WI38 (cell line): ENCODE measurements around the gene BFSP2.
"Not testable (repeated sequence)": the region's sequence is repeated elsewhere in the genome, so short reads cannot be mapped to it uniquely, and the experiment has no call there.

Experiments
- H3K4me3 ChIP-seq: 2 replicates; pipeline ENCODE4 v1.5.1; 2011; ENCODE audit warnings: low read depth, mild to moderate bottlenecking, control low read depth, low read length
- TF ChIP-seq, protein P1 (sequence below): IDR thresholded peaks from 2 replicates; pipeline ENCODE4 v1.5.1; 2012; ENCODE audit warnings: low read depth, mild to moderate bottlenecking, control low read depth, low read length

The BFSP2 gene

DNA sequence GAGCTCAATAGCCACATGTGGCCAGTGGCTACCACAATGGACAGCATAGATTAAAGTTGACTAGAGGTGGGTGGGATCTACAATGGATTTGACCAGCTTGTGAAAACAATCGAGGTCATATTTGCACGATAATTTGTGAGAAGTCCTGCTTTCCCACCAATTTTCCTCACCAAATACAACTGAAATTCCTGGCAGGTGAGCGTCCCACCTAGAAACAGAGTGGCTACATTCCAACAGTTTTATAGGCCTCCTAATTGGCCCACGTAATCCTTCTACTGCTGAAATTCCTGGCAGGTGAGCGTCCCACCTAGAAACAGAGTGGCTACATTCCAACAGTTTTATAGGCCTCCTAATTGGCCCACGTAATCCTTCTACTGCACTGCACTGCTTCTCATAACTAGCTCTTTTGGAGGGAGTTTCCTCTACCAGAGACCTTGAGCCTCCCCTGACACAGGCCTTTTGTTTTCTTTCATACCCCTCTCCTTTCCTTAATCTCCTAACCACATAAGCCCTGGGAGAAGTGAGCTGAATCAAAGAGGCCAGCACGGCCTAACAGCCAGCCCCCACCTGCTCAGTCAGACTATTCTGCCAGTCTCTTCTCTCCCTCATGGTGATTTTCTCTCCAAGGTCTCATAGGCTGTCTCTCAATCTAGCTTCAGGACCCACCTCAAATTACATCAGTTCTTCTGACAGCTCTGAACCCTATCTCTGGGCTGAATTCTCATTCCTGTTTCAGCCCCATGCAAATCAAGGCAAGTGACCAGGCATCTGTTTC, 80.2 kb downstream of the BFSP2 start:
- TF ChIP-seq, protein P1, sequence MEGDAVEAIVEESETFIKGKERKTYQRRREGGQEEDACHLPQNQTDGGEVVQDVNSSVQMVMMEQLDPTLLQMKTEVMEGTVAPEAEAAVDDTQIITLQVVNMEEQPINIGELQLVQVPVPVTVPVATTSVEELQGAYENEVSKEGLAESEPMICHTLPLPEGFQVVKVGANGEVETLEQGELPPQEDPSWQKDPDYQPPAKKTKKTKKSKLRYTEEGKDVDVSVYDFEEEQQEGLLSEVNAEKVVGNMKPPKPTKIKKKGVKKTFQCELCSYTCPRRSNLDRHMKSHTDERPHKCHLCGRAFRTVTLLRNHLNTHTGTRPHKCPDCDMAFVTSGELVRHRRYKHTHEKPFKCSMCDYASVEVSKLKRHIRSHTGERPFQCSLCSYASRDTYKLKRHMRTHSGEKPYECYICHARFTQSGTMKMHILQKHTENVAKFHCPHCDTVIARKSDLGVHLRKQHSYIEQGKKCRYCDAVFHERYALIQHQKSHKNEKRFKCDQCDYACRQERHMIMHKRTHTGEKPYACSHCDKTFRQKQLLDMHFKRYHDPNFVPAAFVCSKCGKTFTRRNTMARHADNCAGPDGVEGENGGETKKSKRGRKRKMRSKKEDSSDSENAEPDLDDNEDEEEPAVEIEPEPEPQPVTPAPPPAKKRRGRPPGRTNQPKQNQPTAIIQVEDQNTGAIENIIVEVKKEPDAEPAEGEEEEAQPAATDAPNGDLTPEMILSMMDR = no peak
- H3K4me3 ChIP-seq = no peak overlapping the region

DNA sequence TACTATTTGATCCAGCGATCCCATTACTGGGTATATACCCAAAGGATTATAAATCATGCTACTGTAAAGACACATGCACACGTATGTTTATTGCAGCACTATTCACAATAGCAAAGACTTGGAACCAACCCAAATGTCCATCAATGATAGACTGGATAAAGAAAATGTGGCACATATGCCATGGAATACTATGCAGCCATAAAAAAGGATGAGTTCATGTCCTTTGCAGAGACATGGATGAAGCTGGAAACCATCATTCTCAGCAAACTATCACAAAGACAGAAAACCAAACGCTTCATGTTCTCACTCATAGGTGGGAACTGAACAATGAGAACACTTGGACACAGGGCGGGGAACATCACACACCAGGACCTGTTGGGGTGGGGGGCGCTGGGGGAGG, 82.6 kb downstream of the BFSP2 start:
- not testable (repeated sequence) for H3K4me3 ChIP-seq

DNA sequence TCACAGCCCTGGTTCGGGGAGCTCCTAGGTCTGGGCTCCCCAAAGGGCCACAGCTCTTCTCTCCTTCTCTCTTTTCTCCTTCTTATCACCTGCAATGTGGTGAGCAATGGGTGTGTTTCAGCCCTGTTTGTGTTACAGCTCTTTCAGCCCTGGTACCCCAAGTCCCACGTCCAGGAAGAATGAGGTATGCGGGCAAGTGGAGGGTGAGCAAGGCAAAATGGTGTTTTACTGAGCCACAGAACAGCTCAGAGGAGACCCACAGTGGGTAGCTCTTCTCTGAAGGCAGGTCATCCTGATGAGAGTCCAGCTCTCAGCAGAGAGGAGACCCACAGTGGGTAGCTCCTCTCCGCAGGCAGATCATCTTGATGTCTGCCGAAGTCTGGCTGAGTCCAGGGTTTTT, 86.8 kb downstream of the BFSP2 start:
- H3K4me3 ChIP-seq = no peak overlapping the region
- TF ChIP-seq, protein P1 = no peak

DNA sequence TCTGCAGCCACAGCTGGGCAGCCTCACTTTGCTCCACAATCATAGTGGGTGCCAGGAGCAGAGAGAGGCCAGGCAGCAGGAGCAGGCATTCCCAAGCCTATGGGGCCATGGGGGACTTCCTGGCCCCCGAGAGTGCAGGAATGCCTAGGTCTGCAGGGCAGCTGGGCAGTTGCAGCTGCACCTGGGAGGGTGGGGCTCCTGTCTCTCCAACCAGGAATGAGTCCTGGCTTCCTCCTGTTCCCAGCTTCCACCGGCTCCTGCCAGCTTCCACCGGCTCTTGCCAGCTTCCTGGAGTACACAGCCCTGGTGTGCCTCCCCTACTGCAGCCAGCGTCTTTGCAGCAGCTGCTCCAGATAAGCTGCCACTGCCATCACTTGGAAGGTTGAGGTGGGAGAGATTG, 87.3 kb downstream of the BFSP2 start:
- no peak overlapping the region for H3K4me3 ChIP-seq
- TF ChIP-seq, protein P1 = no peak

DNA sequence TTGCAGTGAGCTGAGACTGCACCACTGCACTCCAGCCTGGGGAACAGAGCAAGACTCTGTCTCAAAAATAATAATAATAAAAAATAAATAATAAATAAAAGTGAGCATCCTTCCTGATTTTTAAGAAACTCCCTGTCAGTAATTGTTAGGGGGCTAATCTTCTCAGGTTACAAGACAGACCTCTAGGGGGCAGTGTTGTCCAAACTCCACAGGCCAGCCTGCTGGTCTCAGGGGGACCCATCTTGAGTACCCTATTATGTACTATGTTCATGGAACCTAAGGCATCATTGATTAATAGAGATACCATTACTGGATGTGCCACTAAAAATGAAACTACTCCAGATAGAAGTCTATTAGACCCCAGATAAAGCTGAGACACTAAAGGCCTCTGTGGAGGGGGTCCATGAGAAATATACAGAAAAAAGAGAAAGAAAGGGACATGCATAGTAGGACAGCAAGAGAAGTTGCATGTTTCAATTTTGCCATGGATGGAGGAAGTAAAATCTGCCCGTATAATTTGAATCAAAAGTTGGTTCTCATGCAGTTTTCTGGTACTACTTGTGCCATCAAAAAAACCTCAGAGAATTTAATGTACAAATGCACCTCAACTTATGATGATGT, 88.2 kb downstream of the BFSP2 start:
- H3K4me3 ChIP-seq = no peak overlapping the region
- TF ChIP-seq, protein P1 = peak; percentile 46

DNA sequence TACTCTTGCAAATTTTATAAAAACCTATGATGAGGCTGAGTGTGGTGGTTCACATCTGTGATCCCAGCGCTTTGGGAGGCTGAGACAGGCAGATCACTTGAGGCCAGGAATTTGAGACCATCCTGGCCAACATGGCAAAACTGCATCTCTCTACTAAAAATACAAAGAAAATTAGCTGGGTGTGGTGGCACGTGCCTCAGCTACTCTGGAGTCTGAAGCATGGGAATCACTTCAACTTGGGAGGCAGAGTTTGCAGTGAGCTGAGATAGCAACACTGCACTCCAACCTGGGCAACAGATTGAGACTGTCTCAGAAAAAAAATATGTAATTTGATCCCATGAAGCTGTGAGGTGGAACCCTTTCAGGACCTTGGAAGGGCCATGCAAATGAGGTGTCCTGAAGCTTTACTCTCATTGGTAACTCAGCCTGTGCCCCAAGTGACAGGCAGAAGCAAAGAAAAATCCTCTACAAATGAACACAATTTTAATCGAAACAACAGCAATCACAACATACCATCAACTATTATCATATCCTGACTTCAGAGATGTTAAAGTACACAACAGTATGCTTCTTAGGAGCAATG, 89.0 kb downstream of the BFSP2 start:
- H3K4me3 ChIP-seq = no peak overlapping the region
- TF ChIP-seq, protein P1 = no peak

DNA sequence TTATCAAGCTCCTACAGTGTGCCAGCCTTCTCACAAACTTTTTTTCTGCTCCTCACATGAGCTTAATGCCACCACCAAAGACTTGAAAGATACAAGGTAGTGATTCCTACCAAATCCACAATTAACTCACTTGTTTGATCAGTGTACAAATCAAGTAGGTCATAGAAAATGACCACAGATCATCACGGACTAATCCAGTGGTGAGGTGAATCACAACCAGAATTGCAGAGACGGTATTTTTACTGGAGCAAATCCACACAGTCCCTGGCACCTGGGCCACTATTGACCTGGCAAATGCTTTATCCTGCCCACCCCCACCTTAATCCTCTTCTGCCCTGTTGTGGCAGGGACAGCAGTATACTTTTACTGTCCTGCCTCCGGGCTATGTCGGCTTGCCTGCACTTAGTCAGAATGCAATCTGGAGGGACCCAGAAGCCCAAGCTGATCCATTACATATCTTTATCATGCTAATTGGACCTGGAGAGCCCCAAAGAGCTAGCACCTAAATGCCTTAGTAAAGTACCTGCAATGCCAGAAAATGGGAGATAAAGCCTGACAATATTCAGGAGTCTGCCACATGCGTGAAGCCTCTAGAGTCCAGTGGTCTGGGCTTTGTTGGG, 89.7 kb downstream of the BFSP2 start:
- TF ChIP-seq, protein P1 = no peak
- no peak overlapping the region for H3K4me3 ChIP-seq
